OCI-LY7 (cell line): Measurements from ENCODE around the gene TAPT1. TPM values are rescaled to one million over a fixed set of nuclear protein-coding genes. Genes with fewer than 3 reads are reported as not detected.

ENCODE experiments used
- BruUV-seq: library from RNA; stranded (reverse); fragments of 400-500 nt; replicated peaks from 2 replicates; lab custom pipeline; 2021; lab: Mats Ljungman, UMichigan
- CTCF ChIA-PET: fragments of 300-600 bp; sonication (Branson Sonifier 250); formaldehyde crosslinking; loops from one replicate; lab custom pipeline; 2022; ENCODE audit warnings: antibody characterized with exemption; ENCODE audit not compliant: unreplicated experiment; lab: Charles Lee
- POLR2A ChIA-PET: fragments of 300-600 bp; sonication (Branson Sonifier 250); formaldehyde crosslinking; loops from one replicate; lab custom pipeline; 2022; ENCODE audit warnings: antibody characterized with exemption; lab: Charles Lee
- DNase-seq: peaks from one replicate; pipeline ENCODE4 v3.0.0-alpha.2; 2015; ENCODE audit warnings: low spot score
- H2AFZ ChIP-seq: fragments of 200-600 bp; sonication (generic), shearing (Covaris generic); 2 replicates; pipeline ENCODE4 v1.6.1; 2014; ENCODE audit warnings: mild to moderate bottlenecking, antibody characterized with exemption, low read length, moderate library complexity
- H3K27ac ChIP-seq: fragments of 200-600 bp; sonication (generic); 2 replicates; pipeline ENCODE4 v1.5.1; 2014; ENCODE audit warnings: mixed run types, low read depth, mild to moderate bottlenecking, moderate library complexity, low read length, inconsistent platforms; ENCODE audit not compliant: poor library complexity, severe bottlenecking
- H3K36me3 ChIP-seq: fragments of 200-600 bp; sonication (generic); 2 replicates; pipeline ENCODE4 v1.6.1; 2014; ENCODE audit warnings: mild to moderate bottlenecking, antibody characterized with exemption, low read length, moderate library complexity, mixed read lengths; ENCODE audit not compliant: insufficient read depth
- H3K4me1 ChIP-seq: fragments of 200-600 bp; sonication (generic); 2 replicates; pipeline ENCODE4 v1.5.1; 2014; ENCODE audit warnings: mild to moderate bottlenecking, low read length; ENCODE audit not compliant: insufficient read depth, poor library complexity, severe bottlenecking
- H3K4me2 ChIP-seq: fragments of 200-600 bp; sonication (generic); 2 replicates; pipeline ENCODE4 v1.6.1; 2014; ENCODE audit warnings: mild to moderate bottlenecking, low read length
- H3K4me3 ChIP-seq: fragments of 200-600 bp; sonication (generic); 2 replicates; pipeline ENCODE4 v1.5.1; 2014; ENCODE audit warnings: mild to moderate bottlenecking, low read depth, low read length; ENCODE audit not compliant: poor library complexity, severe bottlenecking
- H3K79me2 ChIP-seq: fragments of 200-600 bp; sonication (generic); 2 replicates; pipeline ENCODE4 v1.6.1; 2016; ENCODE audit warnings: low read depth, mild to moderate bottlenecking, low read length, moderate library complexity, mixed read lengths; ENCODE audit not compliant: insufficient read depth
- H3K9me2 ChIP-seq: fragments of 200-600 bp; sonication (generic); 2 replicates; pipeline ENCODE4 v1.6.1; 2016; ENCODE audit warnings: mild to moderate bottlenecking, low read length, mixed read lengths; ENCODE audit not compliant: insufficient read depth
- H3K9me3 ChIP-seq: fragments of 200-600 bp; sonication (generic); 2 replicates; pipeline ENCODE4 v1.6.1; 2014; ENCODE audit warnings: mild to moderate bottlenecking, mixed run types, low read length, mixed read lengths
- H4K20me1 ChIP-seq: fragments of 200-600 bp; sonication (generic); 2 replicates; pipeline ENCODE4 v1.6.1; 2014; ENCODE audit warnings: mild to moderate bottlenecking, antibody characterized with exemption, low read length, moderate library complexity, mixed read lengths; ENCODE audit not compliant: insufficient read depth
- CTCF ChIP-seq: fragments of 200-600 bp; sonication (generic); conservative IDR thresholded peaks from 2 replicates; pipeline ENCODE4 v1.5.1; 2014; ENCODE audit warnings: mild to moderate bottlenecking, antibody characterized with exemption, low read length, moderate library complexity, mixed read lengths
- EZH2phosphoT487 ChIP-seq: fragments of 200-600 bp; sonication (generic); IDR thresholded peaks from 2 replicates; pipeline ENCODE4 v1.6.1; 2018; ENCODE audit warnings: low read depth, borderline replicate concordance, mild to moderate bottlenecking, mixed run types, antibody characterized with exemption, low read length, moderate library complexity, mixed read lengths
- intact Hi-C: fragments of 100-400 bp; cut with micrococcal nuclease; formaldehyde crosslinking; loops from one replicate; pipeline ENCODE4 v1.10.0; 2022; ENCODE audit not compliant: unreplicated experiment
- total RNA-seq, 2 experiments: library from RNA; depleted of rRNA in 1 of 2; stranded (reverse); fragments of >200 nt in 1 of 2; shearing (Covaris generic) in 1 of 2; gene quantifications; 2 replicates each; pipeline ENCODE4 v1.2.3, GENCODE V29; 2014 to 2022

The TAPT1 gene
- total RNA-seq, 2 experiments from 2014 or later = 34.3 to 66.6 TPM

- Histone ChIP-seq H2AFZ (no peak overlapping the region), H3K9me3 (no peaks in the 10 kb centered on the region), H3K4me1 (peaks cover 21% of the 10 kb centered on the region), H3K27ac (peak overlapping the region; percentile 39), H3K79me2 (peaks cover 10% of the 10 kb centered on the region; the same call in 1 of the 2 replicates), H4K20me1 (peaks cover 34% of the 10 kb centered on the region; the same call in 1 of the 2 replicates), H3K9me2 (no peaks in the 10 kb centered on the region), H3K4me3 (peak overlapping the region; percentile 18), H3K4me2 (peak overlapping the region; percentile 75), H3K36me3 (peaks cover 64% of the 10 kb centered on the region)
- peak; percentile 86 for DNase-seq
- ChIA-PET POLR2A (interaction anchor here (0.7 to 1.5 kb wide), 9 partner anchors 12 to 259 kb away, joined by 3 to 8 read pairs (median 3); no protein-coding TSS in a partner anchor), CTCF (interaction anchor here (0.6 to 1.4 kb wide), 6 partner anchors 8 to 175 kb away, joined by 3 to 9 read pairs (median 4); no protein-coding TSS in a partner anchor)
- TF ChIP-seq EZH2phosphoT487 = no peak
- TF ChIP-seq CTCF = peak; percentile 84
- intact Hi-C loops = loop anchor here (2.0 kb wide), 3 partner anchors 17 to 179 kb away; no protein-coding TSS in a partner anchor
- no TSS peak for BruUV-seq
Measured at GRCh38 chr4:16205298-16206164, 20.7 kb downstream of the TAPT1 start.

- intact Hi-C loops = loop anchor here (2.0 kb wide), 2 partner anchors 60 to 178 kb away; no protein-coding TSS in a partner anchor
- Histone ChIP-seq H3K9me3 (no peaks in the 10 kb centered on the region), H3K27ac (peak overlapping the region; percentile 39), H3K4me3 (no peak overlapping the region), H3K36me3 (peaks cover 63% of the 10 kb centered on the region), H3K4me2 (peak overlapping the region; percentile 75), H3K9me2 (no peaks in the 10 kb centered on the region), H4K20me1 (peaks cover 34% of the 10 kb centered on the region; the same call in 1 of the 2 replicates), H2AFZ (no peak overlapping the region), H3K4me1 (peaks cover 21% of the 10 kb centered on the region), H3K79me2 (peaks cover 10% of the 10 kb centered on the region; the same call in 1 of the 2 replicates)
- ChIA-PET CTCF (no interaction called here), POLR2A (interaction anchor here (0.7 kb wide), 1 partner anchor 1182 kb away, joined by 3 read pairs; no protein-coding TSS in a partner anchor)
- no TSS peak for BruUV-seq
- no peak for TF ChIP-seq EZH2phosphoT487
- TF ChIP-seq CTCF = no peak
- DNase-seq = no peak
Measured at GRCh38 chr4:16204505-16204904, 21.8 kb downstream of the TAPT1 start.
